K562 treated with DMSO at 1 percent for 12 hours (cell line): Measurements from ENCODE around the gene TMEM200A. TPM values are rescaled to one million over a fixed set of nuclear protein-coding genes. Genes with fewer than 3 reads are reported as not detected.

Experiments used
- total RNA-seq: library from RNA; unstranded; fragments of 300-600 nt; gene quantifications from 2 replicates; pipeline ENCODE4 v1.2.3, GENCODE V29; 2022; ENCODE audit not compliant: insufficient read depth

TMEM200A gene
- total RNA-seq = not detected in 2 replicates

DNA sequence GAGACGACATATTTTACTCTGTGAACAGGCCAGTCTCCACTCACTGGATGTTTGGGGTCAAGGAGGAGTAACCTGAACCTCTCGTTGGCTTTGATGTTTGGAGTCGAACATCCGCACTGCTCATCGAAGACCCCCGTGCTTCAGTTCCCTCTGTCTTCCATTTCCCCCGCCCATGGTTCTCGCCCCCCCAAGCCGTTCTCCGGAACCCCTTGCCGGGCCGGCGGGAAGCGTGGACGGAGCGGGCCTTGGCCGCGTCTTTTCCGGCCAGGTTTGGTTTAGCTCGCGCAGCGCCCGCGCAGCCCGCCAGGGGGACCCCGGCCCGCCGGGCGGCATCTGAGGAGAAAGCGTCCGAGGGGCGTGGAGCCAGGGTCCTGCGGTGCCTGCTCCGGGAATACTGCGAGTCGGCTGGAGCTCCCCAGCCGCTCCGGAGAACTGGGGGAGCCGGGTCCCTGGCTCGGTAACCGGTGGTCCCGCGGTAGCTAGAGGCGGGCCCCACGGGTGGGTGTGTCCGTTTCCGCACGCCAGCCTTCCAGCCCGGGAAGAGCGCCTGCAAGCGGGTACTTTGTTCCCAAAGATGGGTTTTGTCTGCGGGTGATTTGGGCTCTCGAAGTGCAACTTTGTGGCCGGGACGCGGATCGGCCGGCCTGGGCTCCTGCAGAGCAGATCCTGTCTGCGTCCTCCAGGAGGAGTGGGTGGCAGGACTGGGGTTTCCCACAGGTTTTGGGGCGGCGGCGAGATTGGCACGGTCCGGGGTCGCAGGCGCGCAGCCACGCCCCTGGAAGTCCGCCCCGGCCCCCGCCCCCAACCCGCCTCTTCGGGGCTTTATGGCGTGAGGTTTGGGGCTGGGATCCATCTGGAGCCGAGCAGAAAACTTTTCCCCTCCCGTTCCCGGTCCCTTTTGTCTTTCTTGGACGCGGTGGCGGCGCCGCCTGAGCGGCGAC lies at the start of gene TMEM200A:
Gene TMEM200A (plus strand): TSS at position 852 of the 941 bp plus-strand sequence. CDS start 74,406 bp downstream, outside the sequence.

Other genes starting within 250 kb of the TMEM200A start
- not detected in 2 replicates for gene SAMD3, start 143.1 kb upstream of the TMEM200A start, total RNA-seq